HG03378 (cell line): ENCODE results near the gene CNOT6L.
A peak's percentile ranks its signal among the peaks of the same experiment; 100 is the strongest.
"Not testable (repeated sequence)": the region's sequence is repeated elsewhere in the genome, so short reads cannot be mapped to it uniquely, and the experiment has no call there.

ENCODE experiments used
- ATAC-seq: cut with Tn5 transposase; IDR thresholded peaks from one replicate; pipeline ENCODE4 v1.9.1; 2021; ENCODE audit warnings: mild to moderate bottlenecking, moderate library complexity; ENCODE audit not compliant: unreplicated experiment

CNOT6L gene

GRCh38 chr4:77818602-77819403 is at the start of gene CNOT6L:
TSS of gene CNOT6L (minus strand) at chr4:77819368. CDS start at chr4:77819308, 60 bp downstream.
- no peak for ATAC-seq

GRCh38 chr4:77865259-77865658 is 46.1 kb upstream of the CNOT6L start:
- ATAC-seq, result no peak

- not testable (repeated sequence) for ATAC-seq
Measured at GRCh38 chr4:77863341-77863740, 44.2 kb upstream of the CNOT6L start.

GRCh38 chr4:77862478-77863216 is 43.5 kb upstream of the CNOT6L start, which contains the start of gene MRPL1:
TSS of gene MRPL1 (plus strand) at chr4:77862830. CDS start at chr4:77862849, 19 bp downstream.
- peak; percentile 85 for ATAC-seq

GRCh38 chr4:77861495-77861894 is 42.3 kb upstream of the CNOT6L start:
- no peak for ATAC-seq

- ATAC-seq, result no peak
Measured at GRCh38 chr4:77859256-77859655, 40.1 kb upstream of the CNOT6L start.

- no peak for ATAC-seq
Measured at GRCh38 chr4:77856152-77856551, 37.0 kb upstream of the CNOT6L start.

- ATAC-seq, result no peak
Measured at GRCh38 chr4:77854431-77855111, 35.4 kb upstream of the CNOT6L start.

GRCh38 chr4:77852892-77853495 is 33.8 kb upstream of the CNOT6L start:
- peak; percentile 85 for ATAC-seq

GRCh38 chr4:77849278-77849965 is 30.3 kb upstream of the CNOT6L start:
- ATAC-seq, result no peak

- ATAC-seq, result no peak
Measured at GRCh38 chr4:77848508-77848907, 29.3 kb upstream of the CNOT6L start.

GRCh38 chr4:77845929-77846328 is 26.8 kb upstream of the CNOT6L start:
- ATAC-seq, result no peak

- ATAC-seq, result no peak
Measured at GRCh38 chr4:77845400-77845799, 26.2 kb upstream of the CNOT6L start.

GRCh38 chr4:77844363-77844762 is 25.2 kb upstream of the CNOT6L start:
- ATAC-seq, result no peak

- no peak for ATAC-seq
Measured at GRCh38 chr4:77843628-77844027, 24.5 kb upstream of the CNOT6L start.

GRCh38 chr4:77834403-77834802 is 15.2 kb upstream of the CNOT6L start:
- no peak for ATAC-seq

- no peak for ATAC-seq
Measured at GRCh38 chr4:77833126-77833724, 14.1 kb upstream of the CNOT6L start.

- no peak for ATAC-seq
Measured at GRCh38 chr4:77827343-77827742, 8.2 kb upstream of the CNOT6L start.

- ATAC-seq, result no peak
Measured at GRCh38 chr4:77826275-77826674, 7.1 kb upstream of the CNOT6L start.

GRCh38 chr4:77821775-77822174 is 2.6 kb upstream of the CNOT6L start:
- no peak for ATAC-seq
